IMR-90 (cell line): ENCODE measurements around the gene FGF16. TPM values are rescaled to one million over a fixed set of nuclear protein-coding genes. Genes with fewer than 3 reads are reported as not detected.

Experiments used
- ATAC-seq: fragments of 200-7000 bp; cut with Tn5 transposase; 2 replicates; pipeline ENCODE4 v1.9.1; 2020; ENCODE audit warnings: low read depth, mild to moderate bottlenecking, moderate library complexity
- Bru-seq: library from RNA; stranded (reverse); fragments of 400-500 nt; gene quantifications from one replicate; lab custom pipeline; 2021; lab: Mats Ljungman, UMichigan
- BruChase-seq, 2 experiments: library from RNA; stranded (reverse); fragments of 400-500 nt; gene quantifications; one replicate each; lab custom pipeline; 2021; lab: Mats Ljungman, UMichigan
- BruUV-seq: library from RNA; stranded (reverse); fragments of 400-500 nt; replicated peaks from 2 replicates; lab custom pipeline; 2021; lab: Mats Ljungman, UMichigan
- CTCF ChIA-PET: fragments of 300-600 bp; formaldehyde crosslinking; extraction: SDS; loops from one replicate; lab custom pipeline; 2021; ENCODE audit warnings: antibody characterized with exemption; lab: Yijun Ruan, JAX
- POLR2A ChIA-PET: fragments of 300-600 bp; sonication (Branson Sonifier 250); formaldehyde crosslinking; loops from one replicate; lab custom pipeline; 2022; ENCODE audit warnings: antibody characterized with exemption; ENCODE audit not compliant: unreplicated experiment; lab: Charles Lee
- DNase-seq: peaks from one replicate; pipeline ENCODE4 v3.0.0; 2013
- H2AFZ ChIP-seq: replicated peaks from 2 replicates; pipeline ENCODE3; 2013; ENCODE audit warnings: low read length, mild to moderate bottlenecking; ENCODE audit not compliant: poor library complexity
- H2AK5ac ChIP-seq: 2 replicates; pipeline ENCODE4 v1.6.1; 2013; ENCODE audit warnings: low read depth, low read length, inconsistent platforms
- H2AK9ac ChIP-seq: replicated peaks from 2 replicates; pipeline ENCODE3; 2013; ENCODE audit warnings: mild to moderate bottlenecking, low read depth, low read length, moderate library complexity; ENCODE audit not compliant: poor library complexity
- H2BK120ac ChIP-seq: 2 replicates; pipeline ENCODE4 v1.6.1; 2013; ENCODE audit warnings: low read depth, low read length, inconsistent platforms
- H2BK15ac ChIP-seq: 3 replicates; pipeline ENCODE4 v1.6.1; 2013; ENCODE audit warnings: low read depth, low read length, inconsistent platforms
- H2BK20ac ChIP-seq: 2 replicates; pipeline ENCODE4 v1.6.1; 2013; ENCODE audit warnings: low read depth, mild to moderate bottlenecking, inconsistent platforms, low read length, moderate library complexity
- H2BK5ac ChIP-seq: 2 replicates; pipeline ENCODE4 v1.6.1; 2013; ENCODE audit warnings: mild to moderate bottlenecking, low read depth, low read length, inconsistent platforms; ENCODE audit not compliant: poor library complexity, severe bottlenecking
- H3K14ac ChIP-seq: replicated peaks from 2 replicates; pipeline ENCODE4 v1.6.1; 2013; ENCODE audit warnings: low read depth, low read length, inconsistent platforms
- H3K18ac ChIP-seq: 2 replicates; pipeline ENCODE4 v1.6.1; 2013; ENCODE audit warnings: low read depth, low read length, control low read depth
- H3K23ac ChIP-seq: 2 replicates; pipeline ENCODE4 v1.6.1; 2013; ENCODE audit warnings: low read depth, low read length, inconsistent platforms
- H3K27ac ChIP-seq: 2 replicates; pipeline ENCODE4 v1.5.1; 2013; ENCODE audit warnings: mild to moderate bottlenecking, control low read depth, low read length; ENCODE audit not compliant: insufficient read depth
- H3K27me3 ChIP-seq: 2 replicates; pipeline ENCODE4 v1.6.1; 2013; ENCODE audit warnings: low read length; ENCODE audit not compliant: control insufficient read depth, insufficient read depth
- H3K36me3 ChIP-seq: 2 replicates; pipeline ENCODE4 v1.6.1; 2013; ENCODE audit warnings: low read length, mixed read lengths; ENCODE audit not compliant: control insufficient read depth, insufficient read depth
- H3K4ac ChIP-seq: 2 replicates; pipeline ENCODE4 v1.6.1; 2013; ENCODE audit warnings: low read depth, low read length, inconsistent platforms
- H3K4me1 ChIP-seq: 2 replicates; pipeline ENCODE4 v1.6.1; 2013; ENCODE audit warnings: low read length, mixed read lengths; ENCODE audit not compliant: control insufficient read depth, insufficient read depth
- H3K4me2 ChIP-seq: 2 replicates; pipeline ENCODE4 v1.6.1; 2013; ENCODE audit warnings: low read depth, mild to moderate bottlenecking, control low read depth, low read length, moderate library complexity
- H3K4me3 ChIP-seq: 2 replicates; pipeline ENCODE4 v1.5.1; 2013; ENCODE audit warnings: low read depth, mild to moderate bottlenecking, control low read depth, low read length, moderate library complexity; ENCODE audit not compliant: insufficient read depth
- H3K56ac ChIP-seq: 2 replicates; pipeline ENCODE4 v1.6.1; 2013; ENCODE audit warnings: low read length, inconsistent platforms; ENCODE audit not compliant: insufficient read depth; ENCODE audit errors: extremely low read depth
- H3K79me1 ChIP-seq, 2 experiments: 2 replicates each; pipeline ENCODE4 v1.6.1; 2013; ENCODE audit warnings: low read length in 2 of 2, inconsistent platforms in 1 of 2, low read depth in 1 of 2
- H3K9ac ChIP-seq: 2 replicates; pipeline ENCODE4 v1.6.1; 2013; ENCODE audit warnings: low read depth, low read length, control low read depth
- H3K9me1 ChIP-seq: 2 replicates; pipeline ENCODE4 v1.6.1; 2013; ENCODE audit warnings: low read length, inconsistent platforms; ENCODE audit not compliant: insufficient read depth
- H3K9me3 ChIP-seq: 2 replicates; pipeline ENCODE4 v1.6.1; 2013; ENCODE audit warnings: low read length; ENCODE audit not compliant: control insufficient read depth, insufficient read depth
- H4K20me1 ChIP-seq: 2 replicates; pipeline ENCODE4 v1.6.1; 2013; ENCODE audit warnings: low read length, inconsistent platforms; ENCODE audit not compliant: insufficient read depth
- H4K5ac ChIP-seq: 2 replicates; pipeline ENCODE4 v1.6.1; 2013; ENCODE audit warnings: mild to moderate bottlenecking, low read depth, low read length, control low read depth
- H4K8ac ChIP-seq, 2 experiments: 2 replicates each; pipeline ENCODE4 v1.6.1; 2013; ENCODE audit warnings: low read depth in 2 of 2, low read length in 2 of 2, control low read depth in 1 of 2, inconsistent platforms in 1 of 2
- H4K91ac ChIP-seq: 2 replicates; pipeline ENCODE4 v1.6.1; 2013; ENCODE audit warnings: low read depth, low read length, inconsistent platforms; ENCODE audit not compliant: insufficient read depth
- CEBPB ChIP-seq: IDR thresholded peaks from 2 replicates; pipeline ENCODE4 v1.6.1; 2012; ENCODE audit warnings: low read depth, low read length, improper control_type of control experiment
- CHD1 ChIP-seq: IDR thresholded peaks from 2 replicates; pipeline ENCODE4 v1.6.1; 2012; ENCODE audit warnings: low read depth, low read length, improper control_type of control experiment
- MAZ ChIP-seq: IDR thresholded peaks from 2 replicates; pipeline ENCODE4 v1.6.1; 2012; ENCODE audit warnings: low read depth, mild to moderate bottlenecking, low read length, improper control_type of control experiment, moderate library complexity, borderline replicate concordance
- MXI1 ChIP-seq: IDR thresholded peaks from 2 replicates; pipeline ENCODE4 v1.6.1; 2012; ENCODE audit warnings: low read depth, mild to moderate bottlenecking, low read length, moderate library complexity, borderline replicate concordance
- RAD21 ChIP-seq: IDR thresholded peaks from 2 replicates; pipeline ENCODE4 v1.6.1; 2012; ENCODE audit warnings: low read length, improper control_type of control experiment
- RFX5 ChIP-seq: IDR thresholded peaks from 2 replicates; pipeline ENCODE4 v1.8.0; 2012; ENCODE audit warnings: low read depth, mild to moderate bottlenecking, low read length, moderate library complexity
- WGBS, 2 experiments: methylation state at CpG; one replicate each; pipeline versions ENCODE4 v1.1.5 to v1.1.7; 2013; ENCODE audit warnings: missing lambda C conversion rate in 2 of 2; ENCODE audit not compliant: insufficient read length in 1 of 2; ENCODE audit errors: extremely low coverage in 2 of 2; 5-methylcytosine and 5-hydroxymethylcytosine counted together
- dilution Hi-C: fragments of 300-500 bp; cut with HindIII; formaldehyde crosslinking; loops from one replicate; pipeline ENCODE4 v1.14.3; 2018; ENCODE audit warnings: low sequenced_read_pairs; ENCODE audit not compliant: unreplicated experiment
- in situ Hi-C: fragments of 300-500 bp; cut with MboI; formaldehyde crosslinking; loops from 3 replicates; pipeline ENCODE4 v1.14.3; 2019; ENCODE audit warnings: low sequenced_read_pairs, inconsistent platforms, mixed read lengths
- intact Hi-C: fragments of 100-400 bp; cut with micrococcal nuclease; formaldehyde crosslinking; loops from 2 replicates; pipeline ENCODE4 v1.10.0; 2022
- long read RNA-seq: library from polyadenylated mRNA; unstranded; transcript quantifications from one replicate; pipeline ENCODE4 v2.0.0, GENCODE V29; 2021; ENCODE audit not compliant: unreplicated experiment
- polyA plus RNA-seq, 3 experiments: library from polyadenylated mRNA; depleted of rRNA; stranded (reverse); fragments of >200 nt; gene quantifications; 2 replicates each; pipeline ENCODE4 v1.2.3, GENCODE V29; 2012; ENCODE audit warnings: low replicate concordance in 1 of 3
- total RNA-seq: library from RNA; depleted of rRNA; stranded (reverse); fragments of >200 nt; gene quantifications from 2 replicates; pipeline ENCODE4 v1.2.3, GENCODE V29; 2012; rRNA removed
- TF ChIP-seq, protein P1 (sequence below): conservative IDR thresholded peaks from 2 replicates; pipeline ENCODE4 v1.5.1; 2012; ENCODE audit warnings: mild to moderate bottlenecking, low read depth, low read length, improper control_type of control experiment
- TF ChIP-seq, protein P2 (sequence below): fragments of 150-350 bp; IDR thresholded peaks from 2 replicates; pipeline ENCODE4 v1.6.1; 2017; ENCODE audit warnings: mild to moderate bottlenecking, antibody characterized with exemption, low read length, low read depth

The FGF16 gene
- total RNA-seq (not detected in 2 replicates), polyA plus RNA-seq (2012; rRNA removed) (not detected in 2 replicates), Bru-seq, nascent RNA (not detected), BruChase-seq, experiment 1, labeled RNA remaining after a 6-hour chase (not detected), BruChase-seq, experiment 2, labeled RNA remaining after a 2-hour chase (not detected)
- not detected in 2 replicates for polyA plus RNA-seq (2012; cell fraction: cytosol; rRNA removed)
- polyA plus RNA-seq (2012; cell fraction: nucleus; rRNA removed; ENCODE audit: low replicate concordance), result not detected in 2 replicates
- long read RNA-seq, result 0 reads

DNA sequence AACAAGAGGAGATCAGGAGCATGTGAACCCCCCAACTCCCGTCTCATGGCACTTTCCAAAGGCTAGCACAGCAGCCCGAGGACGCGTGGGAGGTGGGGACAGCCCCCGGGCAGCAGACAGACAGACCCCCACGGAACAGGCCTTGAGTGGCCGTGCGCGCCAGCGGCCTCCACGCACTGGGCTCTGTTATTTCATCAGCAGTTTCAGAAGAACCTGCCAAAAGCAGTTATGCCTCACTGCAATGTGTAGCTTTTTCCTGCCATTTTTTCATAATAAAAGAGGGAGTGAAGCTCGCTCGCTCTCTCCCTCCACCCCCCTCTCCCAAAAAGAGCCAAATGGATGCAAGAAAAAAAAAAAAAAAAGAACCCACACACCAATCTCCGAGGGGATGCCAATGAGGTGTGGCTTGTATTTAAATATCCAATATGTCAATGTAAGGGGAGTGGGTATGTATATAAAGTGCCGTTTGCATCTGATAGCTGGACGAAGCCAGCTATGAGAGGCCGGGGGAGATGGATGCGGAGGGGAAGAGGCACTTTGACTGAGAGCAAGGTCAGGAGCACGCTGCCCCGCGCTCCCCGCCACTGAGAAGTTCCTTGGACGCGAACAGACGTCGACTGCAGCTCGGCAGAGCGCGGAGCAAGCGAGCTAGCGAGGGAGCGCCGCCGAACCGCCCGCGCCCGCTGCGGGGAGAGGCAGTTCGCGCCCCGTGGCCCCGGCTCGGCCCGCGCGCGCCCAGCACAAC lies at the start of gene FGF16:
TSS of gene FGF16 (plus strand) at position 482 of the 745 bp plus-strand sequence. CDS start 286 bp downstream, outside the sequence.
- H3K9ac ChIP-seq, result no peak within 1 kb of the TSS
- POLR2A ChIA-PET, result interaction anchor here (0.7 kb wide), 1 partner anchor 65 kb away, joined by 9 read pairs; no protein-coding TSS in a partner anchor
- no peak for DNase-seq

More for the DNA sequence above, at the start of gene FGF16:
- 31% methylated on average over 16 of the region's 48 CpGs; no CpG with 5 or more reads in 1 of the 2 experiments for WGBS, 2 experiments
- no peak within 1 kb of the TSS for H4K5ac ChIP-seq
- no peak within 1 kb of the TSS for H3K14ac ChIP-seq
- H4K8ac ChIP-seq, result no peak within 1 kb of the TSS
- peak within 1 kb of the TSS; percentile 57 for H3K4me2 ChIP-seq
- H2BK5ac ChIP-seq, result no peak within 1 kb of the TSS
- H2AFZ ChIP-seq, result peak within 1 kb of the TSS; percentile 71
- no TSS peak for BruUV-seq
- H3K4ac ChIP-seq, result no peak within 1 kb of the TSS
- in situ Hi-C loops, result no loop called here
- no peaks in the 10 kb centered on the region for H4K20me1 ChIP-seq
- no peaks in the 10 kb centered on the region for H3K36me3 ChIP-seq
- no peak within 1 kb of the TSS for H4K91ac ChIP-seq
- H3K23ac ChIP-seq, result no peak within 1 kb of the TSS
- H3K18ac ChIP-seq, result no peak within 1 kb of the TSS
- dilution Hi-C loops, result no loop called here
- CTCF ChIA-PET, result interaction anchor here (0.6 kb wide), 1 partner anchor 188 kb away, joined by 4 read pairs; no protein-coding TSS in a partner anchor
- no peak within 1 kb of the TSS for H2BK15ac ChIP-seq
- peaks cover 11% of the 10 kb centered on the region for H3K27me3 ChIP-seq
- no peaks in the 10 kb centered on the region for H3K4me1 ChIP-seq
- H3K79me1 ChIP-seq, result no peaks in the 10 kb centered on the region
- H3K56ac ChIP-seq, result no peak within 1 kb of the TSS
- H2AK5ac ChIP-seq, result no peak within 1 kb of the TSS
- no peak within 1 kb of the TSS for H2BK20ac ChIP-seq
- H3K9me1 ChIP-seq, result no peaks in the 10 kb centered on the region
- no peaks in the 10 kb centered on the region for H3K9me3 ChIP-seq
- H2BK120ac ChIP-seq, result no peak within 1 kb of the TSS
- H3K27ac ChIP-seq, result no peak within 1 kb of the TSS
- H3K4me3 ChIP-seq, result no peak within 1 kb of the TSS; the same call in 1 of the 2 replicates
- no peak within 1 kb of the TSS for H2AK9ac ChIP-seq
- ATAC-seq, result no peak
- TF ChIP-seq MXI1 (no peak), CEBPB (no peak), RAD21 (no peak), RFX5 (no peak), MAZ (no peak), CHD1 (no peak)
- TF ChIP-seq, protein P1, sequence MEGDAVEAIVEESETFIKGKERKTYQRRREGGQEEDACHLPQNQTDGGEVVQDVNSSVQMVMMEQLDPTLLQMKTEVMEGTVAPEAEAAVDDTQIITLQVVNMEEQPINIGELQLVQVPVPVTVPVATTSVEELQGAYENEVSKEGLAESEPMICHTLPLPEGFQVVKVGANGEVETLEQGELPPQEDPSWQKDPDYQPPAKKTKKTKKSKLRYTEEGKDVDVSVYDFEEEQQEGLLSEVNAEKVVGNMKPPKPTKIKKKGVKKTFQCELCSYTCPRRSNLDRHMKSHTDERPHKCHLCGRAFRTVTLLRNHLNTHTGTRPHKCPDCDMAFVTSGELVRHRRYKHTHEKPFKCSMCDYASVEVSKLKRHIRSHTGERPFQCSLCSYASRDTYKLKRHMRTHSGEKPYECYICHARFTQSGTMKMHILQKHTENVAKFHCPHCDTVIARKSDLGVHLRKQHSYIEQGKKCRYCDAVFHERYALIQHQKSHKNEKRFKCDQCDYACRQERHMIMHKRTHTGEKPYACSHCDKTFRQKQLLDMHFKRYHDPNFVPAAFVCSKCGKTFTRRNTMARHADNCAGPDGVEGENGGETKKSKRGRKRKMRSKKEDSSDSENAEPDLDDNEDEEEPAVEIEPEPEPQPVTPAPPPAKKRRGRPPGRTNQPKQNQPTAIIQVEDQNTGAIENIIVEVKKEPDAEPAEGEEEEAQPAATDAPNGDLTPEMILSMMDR, result no peak
- TF ChIP-seq, protein P2, sequence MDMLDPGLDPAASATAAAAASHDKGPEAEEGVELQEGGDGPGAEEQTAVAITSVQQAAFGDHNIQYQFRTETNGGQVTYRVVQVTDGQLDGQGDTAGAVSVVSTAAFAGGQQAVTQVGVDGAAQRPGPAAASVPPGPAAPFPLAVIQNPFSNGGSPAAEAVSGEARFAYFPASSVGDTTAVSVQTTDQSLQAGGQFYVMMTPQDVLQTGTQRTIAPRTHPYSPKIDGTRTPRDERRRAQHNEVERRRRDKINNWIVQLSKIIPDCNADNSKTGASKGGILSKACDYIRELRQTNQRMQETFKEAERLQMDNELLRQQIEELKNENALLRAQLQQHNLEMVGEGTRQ, result no peak
- intact Hi-C loops, result loop anchor here (10.0 kb wide), 1 partner anchor 138 kb away; no protein-coding TSS in a partner anchor
